Naive B cell (primary cell): ENCODE results near the gene ITGA2. TPM values are rescaled to one million over a fixed set of nuclear protein-coding genes. Genes with fewer than 3 reads are reported as not detected.

ENCODE experiments used
- polyA plus RNA-seq, 6 donors: library from polyadenylated mRNA; unstranded; fragments of 300-500 nt; fragmentation: Illumina TruSeq; gene quantifications; one replicate each; pipeline ENCODE4 v1.2.3, GENCODE V29; 2021; ENCODE audit warnings: low read depth in 6 of 6

The ITGA2 gene
- polyA plus RNA-seq, 6 donors from 2014 or later: 0.03 to 0.10 TPM; not detected in 4

Other genes with a start within 250 kb of the ITGA2 start
- not detected for gene ITGA1, start 201.4 kb upstream of the ITGA2 start, polyA plus RNA-seq
- 1 to 10 TPM; 1.3 to 3.6 (median 1.8) TPM for gene PELO, start 201.4 kb upstream of the ITGA2 start, polyA plus RNA-seq
- gene MOCS2, start 120.4 kb downstream of the ITGA2 start, polyA plus RNA-seq: 10 to 100 TPM; 32.2 to 44.9 (median 39.6) TPM